NCI-H446 treated with DMSO at 0.1 percent for 48 hours (cell line): ENCODE data around the gene METTL4.

Experiments
- DNase-seq: peaks from one replicate; lab custom pipeline; 2025; lab: John Stamatoyannopoulos, UW

The METTL4 gene, protein sequence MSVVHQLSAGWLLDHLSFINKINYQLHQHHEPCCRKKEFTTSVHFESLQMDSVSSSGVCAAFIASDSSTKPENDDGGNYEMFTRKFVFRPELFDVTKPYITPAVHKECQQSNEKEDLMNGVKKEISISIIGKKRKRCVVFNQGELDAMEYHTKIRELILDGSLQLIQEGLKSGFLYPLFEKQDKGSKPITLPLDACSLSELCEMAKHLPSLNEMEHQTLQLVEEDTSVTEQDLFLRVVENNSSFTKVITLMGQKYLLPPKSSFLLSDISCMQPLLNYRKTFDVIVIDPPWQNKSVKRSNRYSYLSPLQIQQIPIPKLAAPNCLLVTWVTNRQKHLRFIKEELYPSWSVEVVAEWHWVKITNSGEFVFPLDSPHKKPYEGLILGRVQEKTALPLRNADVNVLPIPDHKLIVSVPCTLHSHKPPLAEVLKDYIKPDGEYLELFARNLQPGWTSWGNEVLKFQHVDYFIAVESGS

DNA sequence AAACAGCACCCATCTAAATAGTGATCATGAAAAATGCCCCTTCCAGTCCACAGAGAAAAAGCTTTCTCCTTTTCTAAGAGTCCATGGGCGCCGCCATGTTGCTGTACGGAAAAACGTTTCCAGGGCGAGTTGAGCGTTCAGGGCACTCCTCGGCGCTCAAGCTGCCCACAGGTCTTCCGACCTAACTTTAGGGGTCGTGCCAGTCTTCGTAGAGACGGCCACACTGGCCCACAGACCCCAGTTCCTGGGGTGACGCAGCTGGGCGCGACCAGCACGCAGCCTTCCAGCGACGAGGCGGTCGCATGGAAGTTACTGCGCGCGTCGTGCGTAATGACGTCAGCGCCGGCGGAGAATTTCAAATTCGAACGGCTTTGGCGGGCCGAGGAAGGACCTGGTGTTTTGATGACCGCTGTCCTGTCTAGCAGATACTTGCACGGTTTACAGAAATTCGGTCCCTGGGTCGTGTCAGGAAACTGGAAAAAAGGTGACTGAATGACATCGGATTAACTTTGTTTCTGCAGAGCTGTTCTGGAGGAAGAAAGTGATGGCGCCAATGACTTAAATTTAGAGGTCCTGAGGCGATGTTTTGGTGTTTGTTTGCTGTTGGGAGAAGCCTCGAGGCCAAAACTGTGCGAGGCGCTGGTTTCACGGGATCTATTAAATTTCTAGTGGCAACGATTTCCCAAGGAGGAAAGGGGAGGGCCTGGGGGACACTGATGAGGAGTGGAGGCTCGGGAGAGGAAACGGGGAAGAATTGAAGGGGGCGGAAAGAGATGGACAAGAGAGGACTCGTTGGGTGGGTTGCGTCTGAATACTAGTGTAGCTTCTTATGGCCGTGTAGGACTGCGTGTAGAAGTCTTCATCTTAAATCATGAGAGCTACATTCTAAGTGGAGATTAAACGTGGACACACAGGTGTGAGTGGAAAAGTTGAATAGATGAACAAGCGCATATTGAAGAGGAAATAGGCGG, at the start of gene METTL4, which contains the start of gene NDC80:
Gene METTL4 (minus strand): TSS at position 306 of the 971 bp plus-strand sequence. CDS start 4,289 bp downstream, outside the sequence.
Gene NDC80 (plus strand): TSS at position 358 of the 971 bp plus-strand sequence. CDS start 1,429 bp downstream, outside the sequence.
- peak; percentile 74 for DNase-seq

DNA sequence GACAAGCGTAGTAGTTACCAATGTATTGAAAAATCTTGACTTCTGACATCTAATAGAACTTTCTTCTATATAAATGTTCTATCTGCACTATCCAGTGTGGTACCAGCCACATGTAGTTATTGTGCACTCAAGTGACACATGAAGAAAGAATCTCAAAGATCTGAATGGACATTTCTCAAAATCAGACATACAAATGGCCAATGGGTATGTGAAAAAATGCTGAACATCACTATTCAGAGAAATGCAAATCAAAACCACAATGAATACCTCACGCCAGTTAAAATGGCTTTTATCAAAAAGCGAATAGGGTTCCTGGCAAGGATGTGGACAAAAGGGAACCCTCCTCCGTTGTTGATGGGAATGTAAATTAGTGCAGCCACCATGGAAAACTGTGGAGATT, 46.7 kb upstream of the METTL4 start:
- no peak for DNase-seq

DNA sequence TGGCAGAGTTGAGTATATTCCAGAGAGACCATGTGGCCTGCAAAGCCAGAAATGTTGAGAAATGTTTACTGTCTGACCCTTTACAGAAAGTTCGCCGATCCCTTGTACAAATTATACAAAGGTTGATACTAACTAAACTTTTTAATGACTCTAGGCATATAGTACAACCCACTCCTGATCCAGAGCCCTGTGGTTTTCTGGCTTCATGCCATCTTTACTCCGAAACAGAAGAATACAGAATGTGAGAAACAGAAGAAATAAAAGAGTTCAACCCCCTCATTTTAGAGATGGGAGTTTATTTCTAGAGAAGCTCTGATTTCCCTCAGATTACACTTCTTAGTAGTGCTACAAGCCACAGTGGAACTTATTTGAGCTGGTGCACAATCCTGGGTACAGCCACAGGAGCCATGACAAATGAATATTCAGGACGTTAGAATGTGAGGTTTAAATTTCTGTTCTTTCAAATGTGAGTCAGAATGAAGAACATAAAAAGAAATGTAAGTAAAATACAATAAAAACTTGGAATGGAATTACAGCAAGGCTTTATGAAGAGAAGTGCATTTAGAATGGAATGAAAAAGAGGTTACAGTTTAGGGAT, 46.2 kb upstream of the METTL4 start:
- DNase-seq = no peak

DNA sequence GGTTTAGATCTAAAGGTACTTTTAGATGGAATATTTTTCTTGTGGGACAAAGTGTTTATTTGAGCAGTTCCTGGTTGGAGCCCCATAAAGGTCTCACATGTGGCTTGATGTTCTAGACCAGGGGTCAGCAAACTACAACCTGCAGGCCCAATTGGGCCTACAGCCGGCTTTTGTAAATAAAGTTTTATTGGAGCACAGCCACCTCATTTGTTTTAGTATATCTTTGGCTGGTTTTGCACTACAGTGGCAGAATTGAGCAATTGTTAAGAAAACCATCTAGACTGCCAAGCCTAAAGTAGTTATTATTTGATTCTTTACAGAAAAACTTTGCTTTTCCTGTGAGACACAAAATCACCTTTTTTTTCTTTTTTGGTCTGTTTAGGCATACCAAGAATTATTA, 41.7 kb upstream of the METTL4 start:
- DNase-seq = no peak

DNA sequence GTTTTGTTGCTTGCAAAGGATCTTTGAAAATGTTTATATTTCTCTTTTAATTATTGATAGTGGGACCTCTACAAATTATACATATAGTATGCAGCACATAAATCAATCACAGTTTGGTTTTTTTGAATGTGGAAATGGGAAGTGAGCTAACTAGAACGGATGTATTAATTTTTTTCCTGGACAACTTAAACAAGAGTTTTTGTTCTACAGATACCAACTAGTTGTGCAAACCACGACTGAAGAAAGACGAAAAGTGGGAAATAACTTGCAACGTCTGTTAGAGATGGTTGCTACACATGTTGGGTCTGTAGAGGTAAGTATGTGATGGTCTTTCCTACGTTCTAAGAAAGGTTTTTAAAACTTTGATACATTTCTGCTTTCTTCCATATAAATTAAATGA, 39.2 kb upstream of the METTL4 start:
- DNase-seq = no peak

- no peak for DNase-seq
These were observed 38.3 kb upstream of the METTL4 start for GRCh38 chr18:2609604-2610003.

DNA sequence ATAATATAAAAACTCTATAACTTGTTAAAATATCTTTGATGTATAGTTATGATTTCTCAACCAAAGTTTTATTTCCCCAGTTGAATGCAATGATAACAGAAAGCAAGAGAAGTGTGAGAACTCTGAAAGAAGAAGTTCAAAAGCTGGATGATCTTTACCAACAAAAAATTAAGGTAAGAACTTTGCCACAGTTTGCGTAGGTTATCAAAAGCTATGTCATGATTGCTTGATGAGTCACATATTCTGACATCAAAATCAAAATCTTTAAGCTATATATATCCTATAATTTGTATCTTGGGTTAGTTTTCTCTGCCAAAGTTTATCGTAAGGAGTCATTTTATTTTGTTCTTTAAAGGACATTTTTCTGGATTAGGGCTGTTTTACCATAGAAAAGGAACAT, 35.0 kb upstream of the METTL4 start:
- no peak for DNase-seq

DNA sequence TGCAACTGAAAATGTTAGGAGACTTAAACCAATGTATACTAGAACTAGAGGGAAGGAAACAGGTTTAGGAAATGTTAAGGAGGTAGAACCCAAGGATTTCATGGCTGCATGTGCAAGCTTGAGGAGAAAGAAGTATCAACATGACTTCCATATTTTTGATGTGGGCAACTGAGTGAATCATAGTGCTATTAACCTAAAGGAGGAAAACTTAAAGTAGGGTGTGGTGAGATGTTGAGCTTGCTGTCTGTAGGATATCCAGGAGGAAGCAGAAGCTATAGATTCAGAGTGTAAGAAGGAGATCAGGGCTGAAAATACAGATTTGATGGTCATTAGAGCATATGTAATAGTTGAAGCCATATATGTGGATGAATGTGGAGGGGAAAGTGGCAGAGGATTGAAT, 31.5 kb upstream of the METTL4 start:
- no peak for DNase-seq

DNA sequence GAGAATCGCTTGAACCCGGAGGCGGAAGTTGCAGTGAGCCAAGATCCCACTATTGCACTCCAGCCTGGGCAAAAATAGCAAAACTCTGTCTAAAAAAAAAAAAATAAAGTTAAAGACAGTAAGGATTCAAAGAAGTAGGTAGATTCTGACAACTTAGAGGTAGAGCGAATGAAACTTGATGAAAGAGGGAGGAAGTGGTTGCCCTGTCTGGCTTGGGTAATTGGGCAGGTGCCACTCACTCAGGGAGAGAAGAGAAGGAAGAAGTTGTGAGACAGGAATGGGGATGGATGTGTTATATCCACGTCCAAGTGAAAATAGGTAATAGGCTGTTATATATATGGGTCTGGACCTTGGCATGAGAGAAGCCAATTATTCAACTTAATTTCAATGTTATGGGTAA, 26.3 kb upstream of the METTL4 start:
- no peak for DNase-seq

DNA sequence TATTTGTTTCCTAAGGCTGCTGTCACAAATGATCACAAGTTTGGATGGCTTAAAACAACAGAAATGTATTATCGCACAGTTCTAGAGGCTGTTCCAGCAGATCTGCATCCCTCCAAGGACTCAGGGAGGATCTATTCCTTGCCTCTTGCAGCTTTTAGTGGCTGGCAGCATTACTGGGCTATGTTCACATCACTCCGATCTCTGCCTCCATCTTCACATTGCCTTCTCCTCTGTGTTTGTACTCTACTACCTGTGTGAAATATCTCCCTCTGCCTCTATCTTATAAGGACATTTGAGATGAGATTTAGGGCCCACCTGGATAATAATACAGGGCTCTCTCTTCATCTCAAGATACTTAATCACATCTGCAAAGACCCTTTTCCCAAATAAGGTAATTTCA, 19.0 kb upstream of the METTL4 start:
- DNase-seq = no peak

DNA sequence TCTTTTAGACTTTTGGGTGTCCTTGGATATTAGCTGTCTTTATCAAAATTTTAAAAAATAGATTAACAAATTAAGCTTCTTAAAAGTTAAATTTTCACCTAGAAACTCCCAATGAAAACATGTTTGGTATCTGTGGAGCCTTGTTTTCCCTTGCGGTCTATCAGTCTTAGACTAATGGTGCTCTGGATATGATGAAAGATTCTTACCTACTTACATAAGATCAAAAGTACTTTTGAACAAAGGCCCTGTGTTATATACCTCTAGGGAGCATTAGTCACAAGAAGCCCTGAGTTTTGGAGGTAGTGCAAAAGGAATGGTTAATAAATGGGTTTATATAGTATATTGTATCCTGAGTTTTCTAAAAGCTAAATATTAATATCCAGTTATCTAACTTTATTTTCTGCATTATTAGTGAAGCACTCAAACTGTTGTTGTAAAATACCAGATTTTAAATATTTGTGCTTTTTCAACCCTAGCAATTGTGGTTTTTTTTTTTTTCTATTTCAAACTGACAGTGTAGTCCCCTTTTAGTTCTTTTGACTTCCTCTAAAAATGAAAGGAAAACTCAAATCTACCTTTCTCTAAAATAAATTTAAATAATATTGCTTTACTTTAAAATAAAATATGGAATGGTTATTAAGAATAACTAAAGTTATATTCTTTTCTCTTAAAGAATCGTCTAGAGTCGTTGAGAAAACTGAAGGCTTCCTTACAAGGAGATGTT, 18.2 kb upstream of the METTL4 start:
- no peak for DNase-seq

GRCh38 chr18:2588666-2589344, 17.5 kb upstream of the METTL4 start:
- DNase-seq = no peak

GRCh38 chr18:2587788-2588187, 16.5 kb upstream of the METTL4 start:
- no peak for DNase-seq

- no peak for DNase-seq
These were observed 2.1 kb upstream of the METTL4 start for GRCh38 chr18:2573408-2573807.

GRCh38 chr18:2572892-2573291, 1.6 kb upstream of the METTL4 start:
- DNase-seq = no peak

- DNase-seq = no peak
These were observed 865 bp upstream of the METTL4 start for GRCh38 chr18:2572171-2572569.

- no peak for DNase-seq
These were observed 519 bp downstream of the METTL4 start for GRCh38 chr18:2570772-2571199.

GRCh38 chr18:2569338-2570207, 1.7 kb downstream of the METTL4 start:
- no peak for DNase-seq

GRCh38 chr18:2568605-2569004, 2.7 kb downstream of the METTL4 start:
- DNase-seq = no peak

DNA sequence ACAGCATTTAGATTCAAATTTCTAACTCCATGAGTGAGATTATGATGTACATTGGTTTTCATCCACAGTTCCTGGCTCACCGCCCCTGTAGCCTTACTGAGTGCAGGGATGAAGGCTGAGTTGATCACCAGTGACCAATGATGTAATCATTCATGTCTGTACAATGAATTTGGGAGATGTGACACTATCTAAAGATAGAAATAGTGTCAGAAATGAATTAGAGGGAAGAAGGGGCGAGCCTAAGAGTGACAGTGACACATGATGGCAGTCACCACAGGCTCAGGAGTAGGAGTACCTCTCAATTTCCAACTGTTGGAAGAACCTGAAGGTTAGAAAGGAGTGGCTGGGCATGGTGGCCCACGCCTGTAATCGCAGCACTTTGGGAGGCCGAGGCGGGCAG, 3.2 kb downstream of the METTL4 start:
- no peak for DNase-seq
